Measurements from ENCODE around the gene ESRRA.

The ESRRA gene

GRCh38 chr11:64342869-64343745, 37.8 kb downstream of the ESRRA start:
- DNase-seq (ENCODE audit: low read depth, low spot score), result no peak
- no peaks in the 10 kb centered on the region for H3K36me3 ChIP-seq (ENCODE audit: insufficient read depth, low read length)
- no peaks in the 10 kb centered on the region for H3K9me3 ChIP-seq (ENCODE audit: low read depth, low read length)
- TF ChIP-seq POLR2AphosphoS5 (IDR thresholded peaks at IDR 0.05; ENCODE audit: borderline replicate concordance, low read depth, low read length) (no peak), EZH2 (IDR thresholded peaks at IDR 0.05) (no peak), FOXP2 (optimal IDR thresholded peaks at IDR 0.05; ENCODE audit: control extremely low read depth, extremely low read length, insufficient read depth) (no peak)
- peak overlapping the region; percentile 69 for H3K4me3 ChIP-seq
- H3K9ac ChIP-seq (ENCODE audit: insufficient read length), result no peak overlapping the region
- H3K27ac ChIP-seq, result no peak overlapping the region

GRCh38 chr11:64343767-64344559, 38.6 kb downstream of the ESRRA start:
- no peaks in the 10 kb centered on the region for H3K9me3 ChIP-seq (ENCODE audit: low read depth, low read length)
- H3K9ac ChIP-seq (ENCODE audit: insufficient read length), result no peak overlapping the region
- no peak overlapping the region for H3K4me3 ChIP-seq
- no peak for DNase-seq (ENCODE audit: low read depth, low spot score)
- no peaks in the 10 kb centered on the region for H3K36me3 ChIP-seq (ENCODE audit: insufficient read depth, low read length)
- no peak overlapping the region for H3K27ac ChIP-seq
- TF ChIP-seq FOXP2 (optimal IDR thresholded peaks at IDR 0.05; ENCODE audit: control extremely low read depth, extremely low read length, insufficient read depth) (no peak), EZH2 (IDR thresholded peaks at IDR 0.05) (no peak), POLR2AphosphoS5 (IDR thresholded peaks at IDR 0.05; ENCODE audit: borderline replicate concordance, low read depth, low read length) (no peak)

- Histone ChIP-seq H3K9me3 (ENCODE audit: low read depth, low read length) (no peaks in the 10 kb centered on the region), H3K4me3 (no peak overlapping the region), H3K27ac (no peak overlapping the region), H3K36me3 (ENCODE audit: insufficient read depth, low read length) (no peaks in the 10 kb centered on the region), H3K9ac (ENCODE audit: insufficient read length) (no peak overlapping the region)
- TF ChIP-seq FOXP2 (optimal IDR thresholded peaks at IDR 0.05; ENCODE audit: control extremely low read depth, extremely low read length, insufficient read depth), result no peak
- TF ChIP-seq EZH2 (IDR thresholded peaks at IDR 0.05), result no peak
- no peak for TF ChIP-seq POLR2AphosphoS5 (IDR thresholded peaks at IDR 0.05; ENCODE audit: borderline replicate concordance, low read depth, low read length)
- no peak for DNase-seq (ENCODE audit: low read depth, low spot score)
Observed at GRCh38 chr11:64344787-64345186, 39.5 kb downstream of the ESRRA start.

GRCh38 chr11:64347193-64347867, 42.0 kb downstream of the ESRRA start:
- H3K9ac ChIP-seq (ENCODE audit: insufficient read length), result no peak overlapping the region
- H3K27ac ChIP-seq, result no peak overlapping the region

GRCh38 chr11:64348383-64349024, 43.2 kb downstream of the ESRRA start:
- DNase-seq (ENCODE audit: low read depth, low spot score), result no peak
- no peaks in the 10 kb centered on the region for H3K36me3 ChIP-seq (ENCODE audit: insufficient read depth, low read length)
- H3K9ac ChIP-seq (ENCODE audit: insufficient read length), result no peak overlapping the region
- no peaks in the 10 kb centered on the region for H3K9me3 ChIP-seq (ENCODE audit: low read depth, low read length)
- no peak for TF ChIP-seq FOXP2 (optimal IDR thresholded peaks at IDR 0.05; ENCODE audit: control extremely low read depth, extremely low read length, insufficient read depth)
- no peak for TF ChIP-seq POLR2AphosphoS5 (IDR thresholded peaks at IDR 0.05; ENCODE audit: borderline replicate concordance, low read depth, low read length)
- no peak for TF ChIP-seq EZH2 (IDR thresholded peaks at IDR 0.05)
- H3K4me3 ChIP-seq, result no peak overlapping the region
- H3K27ac ChIP-seq, result no peak overlapping the region

More at GRCh38 chr11:64347193-64347867, 42.0 kb downstream of the ESRRA start:
- Histone ChIP-seq H3K36me3 (ENCODE audit: insufficient read depth, low read length) (no peaks in the 10 kb centered on the region), H3K4me3 (no peak overlapping the region), H3K9me3 (ENCODE audit: low read depth, low read length) (no peaks in the 10 kb centered on the region)
- TF ChIP-seq POLR2AphosphoS5 (IDR thresholded peaks at IDR 0.05; ENCODE audit: borderline replicate concordance, low read depth, low read length), result no peak
- no peak for TF ChIP-seq EZH2 (IDR thresholded peaks at IDR 0.05)
- no peak for TF ChIP-seq FOXP2 (optimal IDR thresholded peaks at IDR 0.05; ENCODE audit: control extremely low read depth, extremely low read length, insufficient read depth)
- no peak for DNase-seq (ENCODE audit: low read depth, low spot score)

GRCh38 chr11:64349025-64349387, 43.7 kb downstream of the ESRRA start:
- no peaks in the 10 kb centered on the region for H3K9me3 ChIP-seq (ENCODE audit: low read depth, low read length)
- DNase-seq (ENCODE audit: low read depth, low spot score), result no peak
- H3K36me3 ChIP-seq (ENCODE audit: insufficient read depth, low read length), result no peaks in the 10 kb centered on the region
- TF ChIP-seq EZH2 (IDR thresholded peaks at IDR 0.05), result no peak
- H3K9ac ChIP-seq (ENCODE audit: insufficient read length), result no peak overlapping the region
- no peak overlapping the region for H3K27ac ChIP-seq
- H3K4me3 ChIP-seq, result no peak overlapping the region

- no peak for DNase-seq (ENCODE audit: low read depth, low spot score)
- TF ChIP-seq POLR2AphosphoS5 (IDR thresholded peaks at IDR 0.05; ENCODE audit: borderline replicate concordance, low read depth, low read length) (no peak), FOXP2 (optimal IDR thresholded peaks at IDR 0.05; ENCODE audit: control extremely low read depth, extremely low read length, insufficient read depth) (no peak)
- no peaks in the 10 kb centered on the region for H3K36me3 ChIP-seq (ENCODE audit: insufficient read depth, low read length)
- no peak overlapping the region for H3K4me3 ChIP-seq
- no peak overlapping the region for H3K9ac ChIP-seq (ENCODE audit: insufficient read length)
- no peaks in the 10 kb centered on the region for H3K9me3 ChIP-seq (ENCODE audit: low read depth, low read length)
- H3K27ac ChIP-seq, result no peak overlapping the region
Observed at GRCh38 chr11:64349404-64349803, 44.1 kb downstream of the ESRRA start.

GRCh38 chr11:64351136-64351631, 45.9 kb downstream of the ESRRA start:
- H3K9ac ChIP-seq (ENCODE audit: insufficient read length), result no peak overlapping the region
- H3K36me3 ChIP-seq (ENCODE audit: insufficient read depth, low read length), result no peaks in the 10 kb centered on the region
- H3K9me3 ChIP-seq (ENCODE audit: low read depth, low read length), result no peaks in the 10 kb centered on the region
- no peak for DNase-seq (ENCODE audit: low read depth, low spot score)
- no peak for TF ChIP-seq FOXP2 (optimal IDR thresholded peaks at IDR 0.05; ENCODE audit: control extremely low read depth, extremely low read length, insufficient read depth)
- TF ChIP-seq EZH2 (IDR thresholded peaks at IDR 0.05), result no peak
- no peak for TF ChIP-seq POLR2AphosphoS5 (IDR thresholded peaks at IDR 0.05; ENCODE audit: borderline replicate concordance, low read depth, low read length)
- no peak overlapping the region for H3K4me3 ChIP-seq
- no peak overlapping the region for H3K27ac ChIP-seq
